ENCODE results near the gene TRAPPC10. TPM values are rescaled to one million over a fixed set of nuclear protein-coding genes. Genes with fewer than 3 reads are reported as not detected.

Gene TRAPPC10
- polyA plus RNA-seq, 1 of the 3 experiments (the other 2 are of a cell fraction), result 17.5 TPM

- ChIA-PET POLR2A (no interaction called here), CTCF (interaction anchor here (0.6 to 1.3 kb wide), 2 partner anchors 14 to 53 kb away, joined by 3 to 4 read pairs; no protein-coding TSS in a partner anchor)
- WGBS (ENCODE audit: low lambda C conversion rate), result 98% methylated on average over 5 of the region's 6 CpGs
- H3K4me1 ChIP-seq (ENCODE audit: control insufficient read depth in 1 of 2, insufficient read depth in 2 of 2, low read depth in 1 of 2, low read length in 1 of 2), result peaks cover 8 to 13% of the 10 kb centered on the region in 2 experiments; a peak in 2 of 4 replicates
- no peak overlapping the region for H3K4me2 ChIP-seq
- H3K9ac ChIP-seq, result no peak overlapping the region
- peaks cover 100% of the 10 kb centered on the region for H3K79me2 ChIP-seq (ENCODE audit: insufficient read depth)
- H3K4me3 ChIP-seq (ENCODE audit: low read depth in 2 of 2, low read length in 1 of 2), result no peak overlapping the region
- H3K36me3 ChIP-seq (replicated peaks in 1 of 2; ENCODE audit: control insufficient read depth in 1 of 2, insufficient read depth in 2 of 2, low read length in 1 of 2), result peaks cover 7 to 14% of the 10 kb centered on the region in 2 experiments
- H3K9me3 ChIP-seq, result no peaks in the 10 kb centered on the region
- DNase-seq, result no peak
- H3K9me2 ChIP-seq, result no peaks in the 10 kb centered on the region
- H3F3A ChIP-seq (replicated peaks; ENCODE audit: insufficient read depth), result no peaks in the 10 kb centered on the region
- H3K27me3 ChIP-seq (ENCODE audit: insufficient read depth), result no peaks in the 10 kb centered on the region
- peaks cover 87% of the 10 kb centered on the region for H4K20me1 ChIP-seq (ENCODE audit: insufficient read depth)
- H3K27ac ChIP-seq (ENCODE audit: low read depth in 2 of 2, low read length in 1 of 2), result no peak overlapping the region
- no peak overlapping the region for H2AFZ ChIP-seq (ENCODE audit: low read depth)
- no peak for TF ChIP-seq EP300 (IDR thresholded peaks at IDR 0.05; ENCODE audit: borderline replicate concordance in 1 of 2, low read depth in 1 of 2, low read length in 1 of 2)
- no peak for TF ChIP-seq RFX5 (IDR thresholded peaks at IDR 0.05; ENCODE audit: low read length)
- no peak for TF ChIP-seq NFIC (IDR thresholded peaks at IDR 0.05; ENCODE audit: borderline replicate concordance)
- no peak for TF ChIP-seq FOSL2 (IDR thresholded peaks at IDR 0.05; ENCODE audit: borderline replicate concordance, low read depth)
- TF ChIP-seq RCOR1 (IDR thresholded peaks at IDR 0.05; ENCODE audit: low read length), result no peak
- TF ChIP-seq FOXJ3 (CRISPR knock-in tag; IDR thresholded peaks at IDR 0.05), result no peak
- no peak for TF ChIP-seq POLR2AphosphoS5 (IDR thresholded peaks at IDR 0.05; ENCODE audit: low read depth, low read length)
- no peak for TF ChIP-seq MAX (IDR thresholded peaks at IDR 0.05; ENCODE audit: low read depth)
- TF ChIP-seq TCF12 (IDR thresholded peaks at IDR 0.05), result no peak
- no peak for TF ChIP-seq SIN3A (IDR thresholded peaks at IDR 0.05; ENCODE audit: borderline replicate concordance, low read depth, low read length)
- no peak for TF ChIP-seq IRF3 (IDR thresholded peaks at IDR 0.05; ENCODE audit: low read depth, low read length)
- no peak for TF ChIP-seq TEAD4 (IDR thresholded peaks at IDR 0.05; ENCODE audit: borderline replicate concordance, insufficient read depth)
- TF ChIP-seq PBX3 (IDR thresholded peaks at IDR 0.05), result no peak
- no peak for TF ChIP-seq CHD2 (IDR thresholded peaks at IDR 0.05; ENCODE audit: low read length, partially characterized antibody)
- no peak for TF ChIP-seq REST (IDR thresholded peaks at IDR 0.05; ENCODE audit: low read depth, low read length)
- TF ChIP-seq JUND (IDR thresholded peaks at IDR 0.05), result no peak
Observed at GRCh38 chr21:44028287-44028659, 16.2 kb downstream of the TRAPPC10 start.
